ENCODE data around the gene FOSL1. TPM values are rescaled to one million over a fixed set of nuclear protein-coding genes. Genes with fewer than 3 reads are reported as not detected.

The FOSL1 gene
- total and polyA plus RNA-seq, 2 donors (not counting 1 experiment from before 2014, with no cell fraction given), result 3.5 to 8.8 TPM

DNA sequence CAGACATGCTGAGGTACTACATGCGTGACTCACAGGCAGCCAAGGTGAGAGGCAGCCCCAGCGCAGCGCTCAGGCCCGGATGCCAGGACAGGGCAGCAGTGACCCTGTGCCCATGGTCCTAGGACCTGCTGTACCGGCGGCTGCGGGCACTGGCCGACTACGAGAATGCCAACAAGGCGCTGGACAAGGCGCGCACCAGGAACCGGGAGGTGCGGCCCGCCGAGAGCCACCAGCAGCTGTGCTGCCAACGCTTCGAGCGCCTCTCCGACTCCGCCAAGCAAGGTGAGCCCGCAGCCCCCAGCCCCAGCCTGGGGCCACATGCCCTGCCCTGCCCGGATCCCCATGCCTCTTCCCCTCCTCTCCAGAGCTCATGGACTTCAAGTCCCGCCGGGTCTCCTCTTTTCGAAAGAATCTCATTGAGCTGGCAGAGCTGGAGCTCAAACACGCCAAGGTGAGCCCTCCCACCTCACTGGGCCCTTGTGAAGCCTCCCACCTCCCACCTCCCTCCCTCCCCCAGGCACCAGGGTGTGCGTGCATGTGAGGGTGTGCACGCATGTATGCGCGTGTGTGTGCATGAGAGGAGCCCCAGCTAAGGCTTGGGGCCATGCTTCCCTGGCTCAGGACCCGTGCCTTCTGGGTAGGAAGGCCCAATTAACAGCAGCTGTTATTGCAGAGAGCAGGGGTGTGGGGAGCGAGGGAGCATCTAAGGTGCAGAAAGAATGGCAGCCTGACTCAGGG is 47.5 kb downstream of the FOSL1 start:
- TF ChIP-seq EZH2 (IDR thresholded peaks at IDR 0.05; ENCODE audit: low read length, missing control alignments), result no peak
- TF ChIP-seq, protein P1, sequence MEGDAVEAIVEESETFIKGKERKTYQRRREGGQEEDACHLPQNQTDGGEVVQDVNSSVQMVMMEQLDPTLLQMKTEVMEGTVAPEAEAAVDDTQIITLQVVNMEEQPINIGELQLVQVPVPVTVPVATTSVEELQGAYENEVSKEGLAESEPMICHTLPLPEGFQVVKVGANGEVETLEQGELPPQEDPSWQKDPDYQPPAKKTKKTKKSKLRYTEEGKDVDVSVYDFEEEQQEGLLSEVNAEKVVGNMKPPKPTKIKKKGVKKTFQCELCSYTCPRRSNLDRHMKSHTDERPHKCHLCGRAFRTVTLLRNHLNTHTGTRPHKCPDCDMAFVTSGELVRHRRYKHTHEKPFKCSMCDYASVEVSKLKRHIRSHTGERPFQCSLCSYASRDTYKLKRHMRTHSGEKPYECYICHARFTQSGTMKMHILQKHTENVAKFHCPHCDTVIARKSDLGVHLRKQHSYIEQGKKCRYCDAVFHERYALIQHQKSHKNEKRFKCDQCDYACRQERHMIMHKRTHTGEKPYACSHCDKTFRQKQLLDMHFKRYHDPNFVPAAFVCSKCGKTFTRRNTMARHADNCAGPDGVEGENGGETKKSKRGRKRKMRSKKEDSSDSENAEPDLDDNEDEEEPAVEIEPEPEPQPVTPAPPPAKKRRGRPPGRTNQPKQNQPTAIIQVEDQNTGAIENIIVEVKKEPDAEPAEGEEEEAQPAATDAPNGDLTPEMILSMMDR (conservative IDR thresholded peaks at IDR 0.05 in 1 of 2, IDR thresholded peaks at IDR 0.05 in 1 of 2; ENCODE audit: low read depth in 1 of 2, low read length in 2 of 2), result no peak
- Histone ChIP-seq H2AFZ (ENCODE audit: low read length) (no peak overlapping the region), H3K27ac (ENCODE audit: insufficient read depth, low read length) (no peak overlapping the region), H3K4me2 (ENCODE audit: extremely low read depth, insufficient read depth, low read length) (no peak overlapping the region), H3K9ac (ENCODE audit: insufficient read depth, low read length) (no peak overlapping the region), H3K4me1 (ENCODE audit: control insufficient read depth, extremely low read depth, insufficient read depth, low read length) (peaks cover 16% of the 10 kb centered on the region), H4K20me1 (ENCODE audit: control insufficient read depth, extremely low read depth, insufficient read depth, low read length) (peaks cover 8% of the 10 kb centered on the region), H3K79me2 (ENCODE audit: control insufficient read depth, insufficient read depth, low read length) (peaks cover 47% of the 10 kb centered on the region), H3K4me3 (replicated peaks in 1 of 4; ENCODE audit: control extremely low read depth in 1 of 4, insufficient read depth in 1 of 4, low read depth in 3 of 4, low read length in 4 of 4) (no peak overlapping the region), H3K27me3 (ENCODE audit: control insufficient read depth, insufficient read depth, low read length) (no peaks in the 10 kb centered on the region), H3K36me3 (ENCODE audit: control insufficient read depth, insufficient read depth, low read length) (peaks cover 52% of the 10 kb centered on the region), H3K9me3 (ENCODE audit: control insufficient read depth, insufficient read depth, low read depth, low read length) (no peaks in the 10 kb centered on the region)
- DNase-seq (ENCODE audit: low read depth in 2 of 2), result no peak

DNA sequence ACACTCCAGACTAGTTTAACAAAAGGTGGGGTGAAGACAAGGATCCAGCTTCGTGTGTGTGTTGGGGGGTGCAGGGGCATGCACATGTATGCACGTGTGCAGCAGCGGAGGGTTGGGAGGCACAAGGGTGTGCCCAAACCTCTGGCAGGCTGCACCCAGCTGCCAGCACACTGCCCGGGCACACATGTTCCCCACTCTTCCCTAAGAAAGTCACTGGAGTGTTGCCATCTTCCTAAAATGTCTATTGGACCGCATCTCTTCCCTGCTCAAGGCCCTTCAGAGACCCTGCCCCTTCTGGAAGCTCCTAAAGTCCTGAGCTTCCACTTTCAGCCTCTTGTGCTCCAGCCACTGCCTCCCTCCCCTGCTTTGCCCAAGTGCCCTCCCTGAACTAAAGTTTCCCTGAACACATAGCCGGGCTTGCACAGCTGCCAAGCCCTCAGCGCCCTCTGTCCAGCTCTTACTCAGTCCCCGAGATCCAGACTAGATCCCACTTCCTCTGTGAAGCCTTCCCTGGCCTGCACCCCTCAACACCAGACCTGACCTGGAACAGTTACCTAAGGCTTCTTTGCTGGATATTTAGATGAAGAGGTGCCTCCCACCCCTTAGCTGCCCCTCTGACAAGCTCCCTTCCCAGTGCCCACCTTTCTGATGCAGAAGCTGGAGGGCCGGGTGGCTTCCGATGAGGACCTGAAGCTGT is 48.2 kb downstream of the FOSL1 start:
- Histone ChIP-seq H3K27me3 (ENCODE audit: control insufficient read depth, insufficient read depth, low read length) (no peaks in the 10 kb centered on the region), H4K20me1 (ENCODE audit: control insufficient read depth, extremely low read depth, insufficient read depth, low read length) (peaks cover 8% of the 10 kb centered on the region), H2AFZ (ENCODE audit: low read length) (no peak overlapping the region), H3K9me3 (ENCODE audit: control insufficient read depth, insufficient read depth, low read depth, low read length) (no peaks in the 10 kb centered on the region), H3K4me1 (ENCODE audit: control insufficient read depth, extremely low read depth, insufficient read depth, low read length) (peaks cover 16% of the 10 kb centered on the region), H3K4me3 (replicated peaks in 1 of 4; ENCODE audit: control extremely low read depth in 1 of 4, insufficient read depth in 1 of 4, low read depth in 3 of 4, low read length in 4 of 4) (no peak overlapping the region), H3K4me2 (ENCODE audit: extremely low read depth, insufficient read depth, low read length) (no peak overlapping the region), H3K9ac (ENCODE audit: insufficient read depth, low read length) (no peak overlapping the region), H3K79me2 (ENCODE audit: control insufficient read depth, insufficient read depth, low read length) (peaks cover 40% of the 10 kb centered on the region), H3K27ac (ENCODE audit: insufficient read depth, low read length) (no peak overlapping the region), H3K36me3 (ENCODE audit: control insufficient read depth, insufficient read depth, low read length) (peaks cover 52% of the 10 kb centered on the region)
- no peak for DNase-seq (ENCODE audit: low read depth in 2 of 2)
- TF ChIP-seq, protein P1 (conservative IDR thresholded peaks at IDR 0.05 in 1 of 2, IDR thresholded peaks at IDR 0.05 in 1 of 2; ENCODE audit: low read depth in 1 of 2, low read length in 2 of 2), result no peak
- TF ChIP-seq EZH2 (IDR thresholded peaks at IDR 0.05; ENCODE audit: low read length, missing control alignments), result no peak

DNA sequence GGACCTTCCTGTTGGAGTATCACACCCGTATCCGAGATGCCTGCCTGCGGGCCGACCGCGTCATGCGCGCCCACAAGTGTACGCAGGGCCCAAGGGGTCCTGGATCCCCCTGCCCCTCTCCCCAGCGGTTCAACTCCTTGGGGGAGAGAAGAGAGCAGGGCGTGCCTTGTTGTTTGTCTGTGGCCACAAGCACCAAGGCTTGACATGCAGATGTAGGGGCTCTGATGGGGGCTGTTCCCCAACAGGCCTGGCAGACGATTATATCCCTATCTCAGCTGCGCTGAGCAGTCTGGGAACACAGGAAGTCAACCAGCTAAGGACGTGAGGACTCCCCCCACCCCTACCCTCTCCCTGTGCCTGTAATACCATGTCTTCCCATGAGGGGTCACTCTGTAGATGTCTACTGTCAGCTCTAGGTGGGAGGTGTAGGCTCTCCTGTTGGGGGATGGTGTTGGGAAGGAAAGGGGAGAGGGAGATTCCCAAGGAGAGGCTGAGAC is 49.1 kb downstream of the FOSL1 start:
- peaks cover 31% of the 10 kb centered on the region for H3K79me2 ChIP-seq (ENCODE audit: control insufficient read depth, insufficient read depth, low read length)
- peaks cover 4% of the 10 kb centered on the region for H4K20me1 ChIP-seq (ENCODE audit: control insufficient read depth, extremely low read depth, insufficient read depth, low read length)
- H3K27ac ChIP-seq (ENCODE audit: insufficient read depth, low read length), result no peak overlapping the region
- peaks cover 13% of the 10 kb centered on the region for H3K4me1 ChIP-seq (ENCODE audit: control insufficient read depth, extremely low read depth, insufficient read depth, low read length)
- H3K4me2 ChIP-seq (ENCODE audit: extremely low read depth, insufficient read depth, low read length), result no peak overlapping the region
- H3K36me3 ChIP-seq (ENCODE audit: control insufficient read depth, insufficient read depth, low read length), result peaks cover 45% of the 10 kb centered on the region
- no peaks in the 10 kb centered on the region for H3K9me3 ChIP-seq (ENCODE audit: control insufficient read depth, insufficient read depth, low read depth, low read length)
- no peak for DNase-seq (ENCODE audit: low read depth in 2 of 2)
- H3K4me3 ChIP-seq (replicated peaks in 1 of 4; ENCODE audit: control extremely low read depth in 1 of 4, insufficient read depth in 1 of 4, low read depth in 3 of 4, low read length in 4 of 4), result no peak overlapping the region
- no peak for TF ChIP-seq EZH2 (IDR thresholded peaks at IDR 0.05; ENCODE audit: low read length, missing control alignments)
- TF ChIP-seq, protein P1 (conservative IDR thresholded peaks at IDR 0.05 in 1 of 2, IDR thresholded peaks at IDR 0.05 in 1 of 2; ENCODE audit: low read depth in 1 of 2, low read length in 2 of 2), result peak; percentile 26 to 61
- H3K27me3 ChIP-seq (ENCODE audit: control insufficient read depth, insufficient read depth, low read length), result no peaks in the 10 kb centered on the region
- no peak overlapping the region for H3K9ac ChIP-seq (ENCODE audit: insufficient read depth, low read length)
- H2AFZ ChIP-seq (ENCODE audit: low read length), result no peak overlapping the region
